Activated CD8-positive, alpha-beta memory T cell treated with anti-CD3 and anti-CD28 coated beads, Interleukin-2, amount 10 ng/mL, durations not matched to agents 7 days and 5 days (primary cell): ENCODE measurements around the gene MTG1. TPM values are rescaled to one million over a fixed set of nuclear protein-coding genes. Genes with fewer than 3 reads are reported as not detected.

ENCODE experiments used
- microRNA-seq: library from miRNA; unstranded; fragments of <30 nt; microRNA quantifications from one replicate; pipeline ENCODE4 v1.2.0, GENCODE V29; 2022
- total RNA-seq, 2 experiments: library from RNA; stranded (reverse); gene quantifications; one replicate each; pipeline ENCODE4 v1.2.3, GENCODE V29; 2021

MTG1 gene
- total RNA-seq, 2 experiments from 2014 or later = 56.0 to 64.9 TPM

Small RNA genes lying within 50 kb of the gene (microRNA-seq; reads per million reads assigned to microRNA genes)
- 3.4 reads per million for gene MIR3944

Other genes starting within 250 kb of the MTG1 start
- under 1 TPM in 1 of 2 experiments, not detected in 1; 0.32 TPM for gene KNDC1, start 233.9 kb upstream of the MTG1 start, total RNA-seq
- gene UTF1, start 163.9 kb upstream of the MTG1 start, total RNA-seq = not detected
- gene VENTX, start 156.3 kb upstream of the MTG1 start, total RNA-seq = under 1 TPM in 1 of 2 experiments, not detected in 1; 0.12 TPM
- gene ADAM8, start 117.3 kb upstream of the MTG1 start, total RNA-seq = 100 to 1,000 TPM; 142 to 173 TPM
- gene TUBGCP2, start 85.3 kb upstream of the MTG1 start, total RNA-seq = 10 to 100 TPM; 60.4 to 64.7 TPM
- gene ZNF511, start 85.2 kb upstream of the MTG1 start, total RNA-seq = 10 to 100 TPM; 50.7 to 60.1 TPM
- gene CALY, start 57.3 kb upstream of the MTG1 start, total RNA-seq = not detected
- gene PRAP1, start 46.8 kb upstream of the MTG1 start, total RNA-seq = not detected
- 10 to 100 TPM in 1 of 2 experiments, 1 to 10 TPM in 1; 9.1 to 13.1 TPM for gene FUOM, start 36.1 kb upstream of the MTG1 start, total RNA-seq
- 10 to 100 TPM; 34.0 to 50.2 TPM for gene ECHS1, start 20.8 kb upstream of the MTG1 start, total RNA-seq
- gene PAOX, start 14.9 kb upstream of the MTG1 start, total RNA-seq = 1 to 10 TPM; 5.6 to 6.0 TPM
- not detected for gene SPRN, start 30.5 kb downstream of the MTG1 start, total RNA-seq
- gene SCART1, start 59.8 kb downstream of the MTG1 start, total RNA-seq = 1 to 10 TPM in 1 of 2 experiments, under 1 TPM in 1; 0.82 to 4.8 TPM
- gene CYP2E1, start 133.2 kb downstream of the MTG1 start, total RNA-seq = under 1 TPM in 1 of 2 experiments, not detected in 1; 0.26 TPM
- gene SYCE1, start 171.4 kb downstream of the MTG1 start, total RNA-seq = 1 to 10 TPM; 1.4 to 2.1 TPM
- gene FRG2B, start 232.6 kb downstream of the MTG1 start, total RNA-seq = not detected